ENCODE measurements around the gene DNLZ.

The DNLZ gene

DNA sequence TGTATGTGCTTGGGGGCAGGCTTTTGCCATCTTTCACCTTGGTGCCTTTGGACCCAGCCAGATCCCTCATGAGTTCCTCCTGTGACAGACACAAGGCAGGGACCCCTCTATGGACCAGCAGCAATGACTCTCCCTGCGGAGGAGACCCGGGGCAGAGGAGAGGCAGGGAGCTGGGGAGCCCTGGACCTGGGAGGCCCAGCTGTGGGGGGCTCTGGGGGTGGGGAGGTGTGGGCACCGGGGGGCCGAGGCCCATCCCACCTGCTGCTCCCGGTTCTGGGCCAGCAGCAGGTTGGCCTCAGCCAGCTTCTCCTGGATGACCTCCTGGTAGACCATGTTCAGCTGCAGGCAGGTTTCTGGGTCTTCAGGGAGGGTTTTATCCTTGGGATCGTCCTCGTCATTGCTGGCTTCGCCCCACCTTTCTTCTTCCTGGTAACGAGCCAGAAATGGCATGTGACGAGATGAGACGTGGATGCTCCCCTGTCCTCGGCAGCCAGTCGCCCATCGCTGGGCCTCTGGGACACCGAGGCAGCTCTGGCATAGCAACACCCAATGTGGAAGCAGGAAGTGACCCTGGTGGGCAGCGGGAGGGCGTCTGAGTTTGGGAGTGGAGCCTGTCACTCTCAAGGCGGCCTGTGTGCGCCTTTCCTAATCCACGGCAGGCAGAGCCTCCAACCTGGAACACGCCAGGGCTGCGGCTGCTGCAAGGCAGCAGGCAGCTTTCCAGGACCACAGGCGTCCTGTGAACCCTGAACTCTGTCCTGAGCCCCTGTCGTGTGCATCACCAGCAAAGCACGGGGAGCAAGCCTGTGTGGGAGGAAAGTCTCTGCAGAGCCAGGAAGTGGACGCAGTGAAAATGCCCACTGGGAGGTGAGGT lies 32.0 kb upstream of the DNLZ start:
- DNase-seq: no peak

DNA sequence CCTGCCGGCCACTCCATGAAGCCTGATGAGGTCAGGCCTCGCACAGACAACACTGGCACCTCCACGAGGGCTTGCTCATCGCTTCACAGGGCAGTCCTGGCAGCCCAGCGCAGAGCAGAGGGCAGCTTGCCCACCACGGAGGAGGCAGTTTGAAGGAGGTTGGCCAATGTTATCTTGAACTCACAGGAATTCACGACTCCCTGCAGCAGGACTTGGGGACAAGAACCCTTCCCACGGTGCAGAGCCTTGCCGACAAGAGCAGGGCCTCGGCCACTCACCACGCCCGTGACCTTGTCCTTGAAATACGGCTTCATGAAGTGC lies 31.4 kb upstream of the DNLZ start:
- no peak for DNase-seq

DNA sequence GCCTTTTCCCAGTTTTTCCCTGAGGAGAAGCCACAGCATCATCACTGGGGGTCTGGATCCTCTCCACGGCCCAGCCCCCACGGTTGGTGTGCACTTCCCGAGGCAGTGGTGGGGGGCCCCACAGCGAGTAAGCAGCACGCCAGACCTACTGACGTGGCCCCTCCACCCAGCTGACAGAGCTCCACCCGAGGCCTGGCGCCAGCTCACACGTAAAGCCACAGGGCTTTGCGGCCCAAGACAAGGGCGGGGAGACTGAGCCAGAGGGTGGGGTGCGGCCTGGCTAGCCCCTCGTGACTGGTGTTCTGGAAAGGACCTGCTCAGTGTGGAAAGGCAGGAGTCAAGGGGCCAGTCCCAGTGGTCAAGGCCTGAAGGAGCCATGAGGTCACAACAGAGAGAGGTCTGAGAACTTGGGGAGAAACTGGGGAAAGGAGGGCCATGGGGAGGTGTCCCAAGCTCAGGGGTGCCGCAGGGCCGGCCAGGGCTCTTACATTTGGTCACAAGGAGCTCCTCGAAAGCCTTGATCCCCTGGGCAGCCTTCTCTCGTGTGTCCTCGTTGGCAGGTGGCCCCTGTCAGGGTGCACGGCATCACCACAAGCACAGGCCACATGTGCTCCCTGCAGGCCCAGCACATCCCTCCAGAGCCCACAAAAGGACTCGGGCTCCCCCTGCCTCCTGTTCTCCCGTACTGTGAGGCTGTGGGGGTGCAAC lies 30.9 kb upstream of the DNLZ start:
- no peak for DNase-seq

DNA sequence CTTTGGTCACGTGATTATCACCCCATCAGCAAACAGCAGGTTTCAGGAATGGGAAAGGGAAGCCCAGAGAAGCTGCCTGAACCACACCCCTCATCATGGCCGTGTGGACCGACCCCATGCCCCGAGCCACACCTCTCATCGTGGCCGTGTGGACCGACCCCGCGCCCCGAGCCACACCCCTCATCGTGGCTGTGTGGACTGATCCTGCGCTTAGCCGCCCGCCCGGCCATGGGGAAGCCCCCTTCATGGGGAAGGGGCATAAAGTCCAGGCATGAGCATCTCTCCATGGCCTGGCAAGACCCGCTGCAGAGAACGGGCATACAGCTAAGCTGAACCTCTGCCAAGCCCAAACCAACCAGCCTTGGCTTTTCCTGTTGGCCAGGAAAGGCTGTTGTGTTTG lies 30.0 kb upstream of the DNLZ start:
- DNase-seq: no peak

DNA sequence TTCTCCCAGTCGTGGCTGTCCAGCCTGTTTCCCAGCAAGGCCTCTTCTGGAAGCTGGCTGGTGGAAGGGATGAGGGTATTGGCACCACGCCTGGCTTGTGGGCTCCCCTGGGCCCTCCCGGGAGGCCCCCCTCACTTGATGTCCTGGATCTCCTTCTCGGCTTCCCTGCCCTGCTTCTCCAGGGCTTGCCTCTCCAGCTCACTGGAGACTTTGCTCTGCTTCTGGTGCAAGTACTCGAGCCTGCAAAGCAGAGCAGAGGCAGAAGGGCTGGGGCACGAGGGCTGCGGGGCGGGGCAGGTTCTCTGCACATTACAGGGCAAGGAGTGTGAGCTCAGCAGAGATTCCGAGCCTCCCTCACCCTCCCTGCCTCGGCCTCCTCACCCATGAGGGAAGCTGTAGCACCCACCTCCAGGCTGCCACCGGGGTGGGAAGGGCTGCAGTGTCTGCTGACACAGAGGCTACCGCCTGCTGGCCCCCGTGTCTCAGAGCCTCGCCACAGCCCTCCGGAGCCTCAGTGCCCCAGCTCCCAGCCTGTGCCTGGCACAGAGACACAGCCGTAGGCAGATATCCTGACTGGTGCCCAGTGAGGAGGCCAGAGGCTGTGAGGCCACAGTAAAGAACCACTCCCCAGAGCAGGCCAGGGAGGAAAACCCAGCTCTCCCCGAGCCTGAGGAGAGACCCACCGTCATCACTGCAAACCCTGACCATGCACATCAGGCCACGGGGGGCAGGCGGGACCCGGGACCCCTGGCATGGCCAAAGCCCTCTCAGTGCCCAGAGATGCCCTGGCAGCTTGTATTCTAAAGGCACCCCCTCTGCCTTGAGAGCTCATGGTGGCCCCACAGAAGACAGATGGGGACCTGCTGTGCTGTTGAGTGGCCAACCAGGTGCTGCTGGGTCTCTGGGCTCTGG lies 29.2 kb upstream of the DNLZ start:
- no peak for DNase-seq

DNA sequence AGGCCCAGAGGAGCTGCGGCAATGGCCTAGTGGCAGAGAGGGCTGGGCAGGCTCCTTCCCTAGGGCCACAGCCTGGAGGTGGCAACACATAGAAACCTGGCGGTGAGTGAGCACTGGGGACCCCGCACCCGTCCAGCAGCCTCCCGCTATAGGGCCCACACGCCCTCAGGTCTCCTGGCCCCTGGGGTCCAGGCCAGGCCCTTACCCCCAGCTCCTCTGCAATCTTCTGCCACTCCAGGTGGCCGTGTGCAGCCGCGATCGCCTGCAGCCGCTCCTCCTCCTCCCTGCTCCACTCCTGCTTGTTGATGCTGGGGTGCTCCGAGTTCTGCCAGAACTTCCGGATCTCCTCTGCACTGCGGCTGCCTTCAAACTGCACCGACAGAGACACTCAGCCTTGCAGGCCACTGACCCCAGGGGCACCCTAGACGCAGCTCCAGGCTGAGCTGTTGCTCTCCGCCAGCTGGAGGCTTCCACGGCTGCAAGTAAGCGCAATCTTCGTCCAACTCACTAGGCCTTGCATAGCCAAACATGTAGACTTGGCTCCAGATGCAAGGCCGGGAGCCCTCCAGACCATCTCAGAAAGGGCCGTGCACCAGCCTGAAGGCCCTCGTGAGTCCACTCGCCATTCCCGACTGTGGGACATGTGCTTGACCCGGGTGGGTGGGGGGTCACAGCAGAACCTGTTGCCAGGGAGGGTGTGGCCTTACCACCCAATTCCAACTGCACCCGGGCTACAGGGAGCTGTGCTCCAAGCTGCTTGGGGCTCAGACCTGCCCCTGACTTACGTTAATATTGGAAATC lies 28.4 kb upstream of the DNLZ start:
- no peak for DNase-seq

DNA sequence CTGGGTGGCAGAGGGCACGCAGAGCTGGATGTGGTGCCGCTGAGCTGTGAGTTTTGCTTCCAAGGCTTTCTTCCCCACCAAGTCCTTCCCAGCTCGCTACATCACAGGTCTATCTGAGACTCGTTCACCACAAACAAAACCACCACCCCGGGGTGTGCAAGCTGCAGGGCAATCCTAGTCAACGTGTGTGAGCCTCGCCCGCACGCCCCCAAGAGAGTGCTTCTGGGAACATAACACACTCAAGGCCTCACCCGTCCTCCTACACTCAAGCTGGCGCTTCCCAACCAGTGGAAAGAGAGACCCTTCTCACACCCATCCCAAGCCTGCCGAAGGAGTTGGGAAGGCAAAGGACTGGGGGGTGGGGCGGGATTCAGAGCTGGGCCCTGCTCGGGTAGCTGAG lies 25.9 kb upstream of the DNLZ start:
- DNase-seq: no peak

DNA sequence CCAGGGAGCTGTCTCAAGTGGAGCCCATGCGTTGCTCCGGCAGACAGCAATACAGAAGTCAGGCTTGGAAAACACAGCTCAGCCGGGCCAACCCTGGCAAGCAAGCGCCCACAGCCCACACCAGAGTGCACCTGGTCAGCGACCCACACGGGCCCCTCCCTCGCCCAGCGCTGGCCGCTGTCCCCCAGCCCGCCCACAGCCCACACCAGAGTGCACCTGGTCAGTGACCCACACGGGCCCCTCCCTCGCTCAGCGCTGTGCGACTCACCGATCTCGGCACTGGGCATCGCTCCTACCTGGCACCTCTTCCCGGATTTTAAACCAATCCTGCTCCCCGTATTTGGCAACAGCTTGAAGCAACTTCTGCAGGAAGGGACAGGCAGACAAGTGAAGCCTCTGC lies 23.7 kb upstream of the DNLZ start:
- no peak for DNase-seq

DNA sequence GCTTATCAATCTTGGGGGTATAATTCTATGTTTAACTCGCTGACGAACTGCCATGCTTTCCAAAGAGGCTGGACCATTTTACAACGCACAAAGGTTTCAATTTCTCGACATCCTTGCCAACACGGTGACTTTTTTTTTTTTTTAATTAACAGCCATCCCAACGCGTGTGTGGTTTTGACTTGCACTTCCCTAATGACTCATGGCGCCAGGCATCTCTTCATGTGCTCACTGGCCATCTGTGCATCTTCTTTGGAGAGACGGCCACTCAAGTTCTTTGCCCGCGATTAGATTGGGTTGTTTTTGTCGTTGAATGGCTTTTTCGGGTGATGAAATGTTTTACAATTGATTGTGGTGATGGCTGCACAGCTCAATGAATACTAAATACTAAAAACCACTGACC lies 22.5 kb upstream of the DNLZ start:
- DNase-seq: no peak

DNA sequence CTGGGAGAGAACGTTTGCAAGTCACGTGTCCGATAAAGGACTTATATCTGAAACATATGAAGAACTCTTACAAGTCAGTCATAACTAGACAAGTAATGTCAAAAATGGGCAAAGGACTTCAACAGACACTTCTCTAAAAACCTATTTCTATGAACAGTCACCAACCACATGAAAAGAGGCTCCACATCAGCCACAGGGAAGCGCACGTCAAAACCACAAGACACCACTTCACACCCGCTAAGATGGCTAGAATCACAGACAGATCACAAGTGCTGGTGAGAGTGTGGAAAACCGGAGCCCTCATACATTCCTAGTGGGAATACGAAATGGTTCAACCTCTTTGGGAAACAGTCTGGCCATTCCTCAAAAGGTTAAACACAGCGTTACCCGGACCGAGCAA lies 21.5 kb upstream of the DNLZ start:
- no peak for DNase-seq

DNA sequence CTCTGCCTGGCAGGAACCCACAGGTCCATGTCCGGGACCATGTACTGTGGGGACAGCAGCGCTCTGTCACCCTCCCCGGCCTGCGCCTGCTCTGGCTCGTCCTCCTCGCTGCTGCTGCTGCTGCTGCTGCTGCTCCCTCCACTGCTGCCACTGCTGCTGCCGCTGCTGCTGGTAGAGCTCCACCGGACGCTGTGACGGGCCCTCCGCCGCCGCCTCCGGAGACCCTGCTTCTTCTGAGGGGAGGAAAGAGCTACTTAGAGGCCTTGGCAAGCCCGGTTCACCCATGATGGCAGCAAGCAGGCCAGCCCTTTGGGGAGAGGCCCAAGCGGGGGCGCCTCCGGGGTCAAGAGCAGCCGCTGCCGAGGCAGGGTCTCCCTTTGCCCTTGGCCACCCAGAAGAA lies 19.9 kb upstream of the DNLZ start:
- no peak for DNase-seq

DNA sequence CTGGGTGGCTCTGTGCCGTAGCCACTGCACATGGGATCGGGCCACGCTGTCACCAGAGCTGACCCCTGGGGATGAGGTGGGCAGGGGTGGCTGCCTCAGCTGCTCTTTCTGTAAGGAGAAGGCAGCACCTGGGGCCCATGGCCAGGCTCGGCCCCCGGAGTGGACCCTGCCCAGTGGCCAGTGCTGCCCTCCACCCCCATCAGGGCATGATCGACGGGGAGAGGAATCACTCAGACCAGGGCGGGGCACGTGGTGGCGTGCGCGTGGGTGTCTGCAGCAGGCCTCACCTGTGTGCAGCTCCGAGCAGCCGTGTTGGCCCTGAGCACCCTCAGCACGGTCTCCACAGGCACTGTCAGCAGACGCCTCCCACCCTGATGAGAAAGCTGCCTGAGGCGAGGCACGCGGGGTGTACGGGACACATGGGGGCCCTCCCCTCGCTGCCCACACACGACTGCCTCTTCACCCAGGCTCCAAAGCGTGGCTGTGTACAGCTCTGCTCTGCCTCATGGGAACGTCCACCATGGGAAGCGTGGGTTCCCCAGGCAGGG lies 18.5 kb upstream of the DNLZ start:
- DNase-seq: no peak

DNA sequence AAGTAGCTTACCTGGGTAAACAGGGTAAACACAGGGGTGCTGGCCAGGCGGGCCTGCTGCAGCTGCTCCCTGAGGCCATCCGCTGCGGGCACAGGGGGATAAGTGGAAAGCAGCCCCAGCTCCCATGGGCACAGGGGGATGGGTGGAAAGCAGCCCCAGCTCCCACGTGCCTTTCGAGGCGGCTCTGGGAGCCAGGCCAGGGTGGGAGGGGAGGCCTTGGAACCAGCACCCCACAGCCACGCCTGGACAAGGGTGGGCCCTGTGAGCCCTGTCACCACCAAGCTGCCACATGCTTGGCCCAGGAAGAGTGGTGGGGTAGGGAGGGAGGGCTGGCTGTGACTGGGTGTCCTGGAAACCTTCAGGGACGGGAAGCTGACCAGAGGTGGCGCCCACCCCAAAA lies 17.8 kb upstream of the DNLZ start:
- DNase-seq: no peak

DNA sequence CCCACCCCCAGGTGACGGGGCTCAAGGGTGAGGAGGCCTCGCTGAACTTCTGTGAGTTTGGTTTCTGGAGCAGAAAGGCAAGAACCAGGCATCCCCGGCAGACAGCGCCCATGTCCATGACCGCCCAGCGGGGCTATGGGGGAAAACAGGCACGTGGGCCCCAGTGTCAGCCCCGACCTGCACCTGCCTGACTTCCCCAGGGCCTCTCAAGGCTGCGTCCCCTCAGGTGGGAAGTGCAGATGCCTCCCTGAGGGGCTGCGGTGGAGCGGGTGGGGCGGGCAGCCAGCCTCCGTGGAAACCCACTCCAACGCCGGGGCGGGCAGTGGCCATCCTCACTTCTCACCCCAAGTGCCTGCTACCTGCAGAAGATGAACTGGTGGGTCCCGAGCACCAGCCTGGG lies 16.8 kb upstream of the DNLZ start:
- DNase-seq: no peak

DNA sequence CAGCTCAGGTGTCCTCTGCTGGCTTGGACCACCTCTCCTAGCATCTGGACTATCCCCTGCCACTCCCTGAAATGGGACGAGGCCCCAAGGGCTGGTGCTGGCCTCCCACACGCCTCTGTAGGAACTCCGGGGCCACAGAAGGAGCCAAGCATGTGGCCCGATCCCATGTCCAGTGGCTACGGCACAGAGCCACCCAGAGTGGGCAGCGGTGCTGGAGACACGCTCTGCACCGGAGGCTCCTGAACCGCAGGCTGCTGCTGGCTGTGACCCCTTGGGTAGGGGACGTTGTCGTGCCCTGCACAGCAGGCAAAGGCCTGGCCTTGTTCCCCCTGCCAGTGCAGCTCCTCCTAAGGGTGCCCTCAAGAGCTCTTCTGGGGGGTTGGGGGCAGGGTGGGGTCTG lies 16.3 kb upstream of the DNLZ start:
- no peak for DNase-seq

DNA sequence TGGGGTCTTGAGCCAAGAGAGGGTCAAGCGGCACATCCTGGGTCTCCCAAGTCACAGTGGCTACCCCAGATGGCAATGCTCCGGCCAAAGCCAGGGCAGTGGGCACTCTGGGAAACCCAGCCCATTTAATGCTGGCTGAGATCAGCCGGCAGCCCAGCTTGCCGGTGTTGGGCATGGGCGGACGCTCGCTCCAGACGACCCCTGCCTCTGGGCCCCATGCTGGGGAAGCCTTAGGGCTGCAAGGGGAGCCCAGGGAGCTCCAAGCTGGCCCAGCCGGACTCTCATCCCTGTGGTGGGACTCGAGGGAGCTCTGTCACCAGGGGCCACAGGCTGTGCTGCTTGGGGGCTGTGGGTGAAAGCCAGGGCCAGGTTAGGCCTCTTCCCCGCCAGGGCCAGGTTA lies 15.9 kb upstream of the DNLZ start:
- DNase-seq: no peak

DNA sequence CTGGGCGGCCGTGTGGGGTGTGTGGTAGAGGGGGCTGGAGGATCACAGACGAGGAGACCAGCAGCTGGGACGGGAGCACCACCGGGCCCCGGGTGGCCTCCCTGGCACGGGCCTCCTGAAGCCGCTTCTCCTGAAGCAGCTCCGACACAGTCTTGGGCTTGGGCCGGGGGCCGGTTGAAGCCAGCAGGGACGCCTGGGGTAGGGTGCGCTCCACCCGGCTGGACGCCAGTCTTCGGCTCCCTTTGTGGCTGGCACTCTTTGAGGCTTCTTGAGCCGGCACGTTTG lies 15.4 kb upstream of the DNLZ start:
- no peak for DNase-seq

DNA sequence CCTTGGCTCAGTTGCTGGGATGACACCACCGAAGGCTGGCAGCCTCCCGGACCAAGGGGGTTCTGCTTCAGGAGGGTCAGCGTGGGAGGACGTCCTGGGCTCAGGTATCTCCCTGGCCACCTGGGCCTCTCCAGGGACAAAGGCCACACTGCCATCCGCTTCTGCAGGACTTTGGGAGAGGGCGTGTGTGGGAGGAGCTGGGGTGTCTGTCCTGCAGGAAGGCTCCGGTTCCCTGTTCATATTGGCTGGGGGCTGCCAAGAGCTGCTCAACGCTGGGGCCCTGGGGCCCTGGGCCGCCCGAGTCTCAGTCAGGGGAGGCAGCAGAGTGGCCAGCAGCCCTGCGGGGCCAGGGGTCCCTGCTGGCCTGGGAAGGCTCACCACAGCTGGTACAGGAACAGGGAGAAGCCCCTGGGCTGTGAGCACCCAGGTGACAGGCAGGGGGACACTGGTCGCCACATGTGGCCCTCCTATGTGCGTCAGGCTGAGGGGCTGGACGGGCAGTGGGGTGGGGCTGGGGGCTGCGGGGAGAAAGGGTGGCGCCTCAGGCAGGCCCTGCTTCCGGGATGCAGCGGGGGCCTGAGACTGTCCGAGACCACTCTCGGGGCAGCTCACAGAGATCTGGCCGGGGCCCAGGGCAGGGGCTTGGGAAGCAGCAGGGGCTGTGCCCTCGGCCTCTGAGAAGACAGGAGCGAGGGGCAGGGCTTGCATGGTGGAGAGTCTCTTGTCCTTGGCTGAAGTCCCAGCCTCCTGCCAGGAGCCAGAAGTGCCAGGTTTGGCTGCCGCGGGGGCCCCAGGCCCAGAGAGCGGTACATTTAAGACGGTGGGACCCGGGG lies 14.8 kb upstream of the DNLZ start:
- no peak for DNase-seq

DNA sequence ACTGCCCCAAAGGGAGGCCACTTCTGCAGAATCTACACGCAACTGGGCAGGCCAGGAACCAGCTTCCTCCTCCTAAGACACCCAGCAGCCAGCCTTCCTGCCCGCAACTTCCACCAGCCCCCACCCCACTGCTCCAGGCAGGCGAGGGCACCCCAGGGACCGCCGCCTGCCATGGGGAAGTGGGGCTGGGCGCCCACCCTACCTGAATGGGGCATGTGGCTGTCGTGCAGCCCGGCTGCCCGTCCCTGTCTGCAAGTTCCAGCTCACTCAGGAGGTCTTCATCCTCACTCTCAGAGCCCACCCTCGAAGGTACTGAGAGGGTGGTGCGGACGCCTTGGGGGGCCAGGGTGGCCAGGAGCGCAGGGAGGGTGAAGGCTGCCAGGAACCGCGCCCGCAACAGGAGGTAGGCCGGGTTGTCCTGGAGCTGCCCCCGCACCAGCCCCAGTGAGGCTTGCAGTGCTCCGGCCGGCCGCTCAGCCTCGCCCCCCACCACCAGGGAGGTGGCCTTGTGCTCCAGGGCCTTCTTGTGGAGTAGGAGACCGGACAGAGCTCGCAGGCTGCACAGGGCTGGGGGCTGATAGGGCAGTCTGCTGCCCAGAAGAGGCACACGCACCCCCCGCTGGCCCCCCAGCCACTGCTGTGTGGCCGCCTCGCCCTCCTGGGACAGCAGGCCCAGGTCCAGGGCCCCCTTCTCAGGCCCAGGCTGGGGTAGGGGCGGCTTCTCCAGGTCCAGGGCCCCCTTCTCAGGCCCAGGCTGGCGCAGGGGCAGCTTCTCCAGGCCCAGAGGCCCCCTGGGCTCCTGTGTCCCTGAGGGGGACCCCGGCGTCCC lies 14.0 kb upstream of the DNLZ start:
- DNase-seq: no peak

DNA sequence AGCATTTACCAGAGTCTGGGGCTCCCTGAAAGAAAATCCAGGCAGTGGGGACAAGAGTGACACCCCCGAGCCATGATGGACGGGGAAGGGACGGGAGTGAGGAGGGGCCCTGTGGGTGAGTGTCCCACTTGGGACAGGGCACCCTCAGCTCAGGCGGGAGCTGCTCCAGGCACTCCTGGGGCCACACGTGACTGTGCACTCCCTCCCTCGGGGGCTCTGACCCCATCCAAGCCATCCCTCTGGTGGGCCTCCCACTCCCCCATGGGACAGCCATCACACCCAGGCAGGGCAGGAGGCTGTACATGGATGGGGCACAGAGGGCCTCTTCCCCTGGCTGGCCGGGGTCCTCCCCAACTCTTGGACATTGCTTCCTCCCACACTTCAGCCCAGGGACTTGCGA lies 12.9 kb upstream of the DNLZ start:
- DNase-seq: no peak

DNA sequence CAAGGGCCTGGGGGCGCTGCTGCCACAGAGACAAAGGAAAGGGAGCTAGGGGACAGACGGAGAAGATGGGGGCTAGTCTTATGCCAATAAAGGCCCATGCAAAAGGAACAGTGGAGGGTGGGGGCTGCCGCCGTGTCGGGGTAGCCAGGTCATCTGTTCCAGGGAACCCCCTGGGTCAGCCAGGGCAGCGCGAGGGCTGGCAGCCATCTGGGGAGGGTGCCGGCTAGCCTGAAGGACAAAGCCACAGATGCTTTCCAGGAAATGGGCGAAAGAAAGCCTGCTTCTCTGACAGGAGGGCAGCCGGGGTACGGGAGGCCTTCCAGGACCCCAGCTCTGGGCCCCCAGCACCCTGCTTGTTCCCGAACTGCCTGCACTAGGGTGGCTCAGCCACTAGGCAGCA lies 11.6 kb upstream of the DNLZ start:
- DNase-seq: no peak

Data from SHP77 treated with DMSO at 0.1 percent for 48 hours (cell line).